Raji (cell line): ENCODE data around the gene TNS1.

Experiments used
- POLR2A ChIP-seq: IDR thresholded peaks from 2 replicates; pipeline ENCODE4 v1.6.1; 2011; ENCODE audit warnings: low read depth, low read length, control low read depth; ENCODE audit not compliant: insufficient read depth

Gene TNS1

DNA sequence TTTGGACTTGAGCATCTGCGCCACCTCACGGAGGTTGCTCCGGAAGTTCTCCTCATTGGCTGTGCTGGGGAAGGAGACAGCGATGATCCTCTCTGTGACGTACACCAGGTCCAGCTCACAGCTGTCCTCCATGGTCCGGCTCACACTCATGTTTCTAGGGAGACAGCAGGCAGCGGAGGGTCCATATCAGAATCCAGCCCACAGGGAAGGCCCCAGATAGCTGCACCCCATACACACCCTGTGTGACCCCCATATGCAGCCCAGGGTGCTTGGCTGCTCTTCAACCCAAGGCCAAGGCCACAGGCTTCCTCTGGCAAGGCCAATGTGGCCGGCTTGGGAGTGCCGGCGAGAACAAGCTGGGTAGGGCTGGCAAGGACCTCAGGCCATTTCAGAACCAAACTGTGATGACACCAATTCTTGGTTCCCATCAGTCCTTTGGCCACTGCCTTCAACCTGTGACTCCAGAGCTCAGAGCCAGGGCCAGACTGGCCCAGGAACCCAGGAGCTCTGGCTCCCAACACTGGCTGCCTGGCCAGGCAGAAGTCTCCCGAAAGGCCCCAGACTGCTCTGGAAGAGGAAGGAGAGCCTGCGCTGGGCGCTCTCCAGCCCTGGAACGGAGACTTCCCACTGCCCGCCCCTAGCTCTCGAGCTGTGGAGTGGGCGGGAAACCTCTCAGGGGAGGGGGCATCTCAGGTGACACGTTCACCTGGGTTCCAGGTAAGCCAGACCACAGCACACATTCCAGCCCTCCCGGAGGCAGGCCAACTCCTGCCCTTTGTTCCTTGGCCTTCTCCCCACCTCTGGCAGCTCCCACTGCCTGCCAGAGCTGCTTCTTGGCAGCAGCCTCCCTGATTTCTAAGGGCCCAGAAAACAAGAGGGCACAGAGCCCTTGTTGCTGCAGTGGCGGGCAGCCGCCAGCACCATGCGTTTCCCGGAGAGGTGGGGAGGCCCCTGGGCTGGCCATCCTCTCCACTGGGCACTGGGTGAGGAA lies 104.7 kb downstream of the TNS1 start:
- TF ChIP-seq POLR2A, result no peak

GRCh38 chr2:217897091-217897715 lies 105.6 kb downstream of the TNS1 start:
- no peak for TF ChIP-seq POLR2A

DNA sequence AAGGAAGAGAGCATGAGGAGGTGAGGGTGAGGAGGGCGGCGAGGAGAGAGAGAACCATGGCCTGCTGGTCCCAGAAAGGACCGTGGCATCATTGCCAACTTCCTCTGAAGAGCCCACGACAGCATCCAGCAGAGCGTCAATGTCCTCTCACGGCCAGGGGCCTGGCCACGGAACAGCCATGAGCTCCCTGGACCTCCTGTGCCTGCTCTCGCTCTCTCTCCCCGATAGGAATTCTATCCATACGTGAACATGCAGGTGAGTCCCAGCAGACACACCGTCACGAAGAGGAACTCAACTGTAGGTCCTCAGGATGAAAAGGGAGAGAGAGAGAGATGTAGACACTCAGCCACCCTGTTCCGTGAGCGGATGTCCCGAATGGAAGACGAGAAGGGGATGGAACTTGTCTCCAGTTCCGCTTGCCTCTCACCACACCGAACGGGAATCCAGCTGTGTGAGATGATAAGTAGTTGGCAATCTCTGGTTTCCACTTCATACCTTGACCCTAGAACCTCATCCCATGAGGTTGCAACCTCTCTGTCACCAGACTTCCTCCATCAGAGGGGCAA lies 107.6 kb downstream of the TNS1 start:
- no peak for TF ChIP-seq POLR2A

DNA sequence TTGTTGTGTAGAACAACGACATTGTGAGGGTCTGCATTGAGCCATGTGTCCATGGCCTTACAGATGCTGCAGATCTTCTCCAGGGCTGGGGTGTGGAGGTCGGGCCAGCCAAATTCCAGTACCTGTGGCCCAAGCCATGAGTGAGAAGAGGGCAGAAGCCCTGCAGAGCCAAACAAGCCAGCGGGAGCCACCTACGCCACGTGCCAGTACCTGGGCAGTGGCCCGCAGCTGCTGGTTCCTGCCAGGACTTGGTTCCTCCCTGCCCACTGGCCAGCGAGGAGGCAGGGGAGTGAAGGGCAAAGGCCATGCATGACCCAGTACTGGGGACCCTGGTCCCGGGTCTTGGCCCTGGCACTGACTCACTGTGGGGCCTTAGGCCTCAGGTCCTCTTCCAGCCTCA lies 109.4 kb downstream of the TNS1 start:
- TF ChIP-seq POLR2A, result no peak

- TF ChIP-seq POLR2A, result no peak
Measured at GRCh38 chr2:217892560-217892959, 110.2 kb downstream of the TNS1 start.

GRCh38 chr2:217890445-217890844 lies 112.3 kb downstream of the TNS1 start:
- TF ChIP-seq POLR2A, result no peak

- TF ChIP-seq POLR2A, result no peak
Measured at GRCh38 chr2:217889656-217890055, 113.1 kb downstream of the TNS1 start.

GRCh38 chr2:217887841-217888701 lies 114.7 kb downstream of the TNS1 start:
- TF ChIP-seq POLR2A, result no peak

DNA sequence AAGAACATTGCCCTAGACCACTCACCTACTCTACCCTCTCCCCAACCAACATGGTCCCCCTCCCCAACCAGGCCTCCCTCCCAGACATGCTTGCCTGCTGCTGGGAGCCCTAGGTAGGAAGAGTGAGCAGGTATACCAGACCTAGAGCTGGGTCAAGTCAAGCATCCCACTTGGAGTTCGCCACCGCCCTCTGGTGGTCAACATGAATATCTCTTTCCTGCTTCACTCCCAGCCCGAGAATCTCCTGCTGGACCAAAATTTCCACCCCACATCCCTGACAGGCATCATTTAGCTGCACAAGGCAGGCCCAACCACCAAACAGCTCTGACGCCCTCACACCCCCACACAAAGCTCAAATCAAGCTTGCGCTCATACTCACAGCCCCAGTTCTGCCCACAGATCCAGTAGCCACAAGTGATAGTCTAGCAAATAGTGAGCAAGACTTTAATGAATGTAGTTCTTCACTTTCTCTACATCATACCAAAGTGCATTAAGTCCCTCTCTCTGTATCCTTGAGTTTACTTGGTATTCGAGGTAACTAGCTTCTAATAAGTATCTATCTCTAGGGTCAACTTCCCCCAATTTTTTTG lies 116.0 kb downstream of the TNS1 start:
- TF ChIP-seq POLR2A, result no peak

DNA sequence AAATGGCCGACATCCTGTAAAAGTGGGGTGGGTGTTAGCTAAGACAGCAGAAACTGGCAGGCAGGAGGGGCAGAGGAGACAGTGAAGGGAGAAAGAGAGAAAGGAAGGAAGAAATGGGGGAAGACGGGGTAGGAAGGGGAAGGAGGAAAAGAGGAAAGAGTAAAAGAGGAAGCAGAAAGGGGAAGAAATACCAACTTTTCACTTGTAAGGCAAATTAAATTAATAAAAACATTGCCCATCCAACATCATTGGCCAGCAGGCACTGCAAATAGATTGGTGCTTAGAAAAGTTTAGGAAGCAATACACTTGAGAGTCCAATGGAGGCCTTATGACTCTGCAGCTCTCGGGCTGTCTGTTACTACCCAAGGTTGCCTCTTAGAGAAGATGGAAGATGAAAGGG lies 116.7 kb downstream of the TNS1 start:
- TF ChIP-seq POLR2A, result no peak

- TF ChIP-seq POLR2A, result no peak
Measured at GRCh38 chr2:217884985-217885384, 117.8 kb downstream of the TNS1 start.

GRCh38 chr2:217880891-217881290 lies 121.9 kb downstream of the TNS1 start:
- no peak for TF ChIP-seq POLR2A

DNA sequence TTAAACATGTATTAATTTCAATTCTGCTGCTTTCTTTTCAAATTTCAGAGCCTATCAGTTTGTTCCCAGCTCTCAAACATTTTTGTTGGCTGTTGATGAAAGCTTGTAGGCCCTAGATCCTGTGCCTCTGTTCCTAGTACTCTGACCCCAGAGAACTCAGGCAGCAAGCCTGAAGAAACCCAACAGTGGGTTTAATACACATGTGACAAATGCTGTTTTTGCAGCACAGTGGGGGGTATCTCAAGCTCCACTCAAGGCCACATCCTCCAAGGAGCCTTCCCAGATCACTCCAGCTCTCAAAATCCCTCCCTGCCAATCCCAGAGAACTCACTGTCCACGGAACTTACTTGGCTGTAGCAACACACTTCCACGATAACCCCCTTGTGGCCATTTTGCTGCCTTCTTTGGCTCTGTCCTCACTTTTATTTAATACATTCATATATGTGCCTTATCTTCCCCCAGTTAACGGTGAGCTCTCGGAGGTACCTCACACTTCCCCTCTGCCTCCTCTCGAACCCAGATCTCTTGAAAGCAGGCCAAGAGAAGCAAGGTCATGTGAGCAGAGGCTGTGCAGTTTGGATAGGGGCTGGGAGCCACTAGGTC lies 122.4 kb downstream of the TNS1 start:
- no peak for TF ChIP-seq POLR2A

DNA sequence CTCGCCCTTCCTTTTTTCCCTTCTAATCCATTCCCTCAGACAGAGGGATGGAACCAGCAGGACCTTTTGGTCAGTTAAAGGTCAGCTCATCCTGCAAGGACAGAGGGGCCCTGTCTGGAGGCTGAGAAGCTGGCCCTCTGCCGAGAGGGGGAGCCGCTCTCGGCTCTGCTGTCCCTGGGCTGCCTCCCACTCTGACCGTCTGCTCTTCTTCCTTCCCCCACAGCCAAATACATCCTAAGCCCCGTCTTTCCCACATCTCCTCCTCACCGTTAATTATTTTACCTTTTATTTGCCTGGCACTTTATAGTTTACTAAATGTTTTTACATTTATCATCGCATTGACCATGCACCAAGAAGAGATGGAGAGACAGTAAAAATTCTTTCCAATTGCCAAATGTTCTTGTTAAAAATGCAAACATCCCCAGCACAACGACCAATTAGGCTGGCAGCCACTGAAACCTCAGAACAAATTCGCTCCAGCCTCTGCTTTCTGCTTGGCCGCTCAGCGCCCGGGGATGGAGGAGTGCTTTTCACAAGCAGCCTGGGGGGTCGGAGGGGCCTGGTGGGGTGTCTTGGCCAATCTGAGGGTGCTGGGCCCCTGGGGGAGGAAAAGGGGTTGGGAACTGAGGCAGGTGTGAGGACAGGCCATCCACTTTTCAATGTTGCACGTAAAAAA lies 123.7 kb downstream of the TNS1 start:
- no peak for TF ChIP-seq POLR2A

GRCh38 chr2:217877866-217878265 lies 124.9 kb downstream of the TNS1 start:
- TF ChIP-seq POLR2A, result no peak
